Activated T-helper 2 cell treated with anti-CD3 and anti-CD28 coated beads, Interferon-gamma antibody, Interleukin-2, Interleukin-4, amounts not matched to agents 10 μg/mL and 5 μg/mL and 100 μg/mL, durations not matched to agents 14 hours and 24 hours and 36 hours (primary cell): ENCODE measurements around the gene CSNK1G3. TPM values are rescaled to one million over a fixed set of nuclear protein-coding genes. Genes with fewer than 3 reads are reported as not detected.
A peak's percentile ranks its signal among the peaks of the same experiment; 100 is the strongest.
"Not testable (repeated sequence)": the region's sequence is repeated elsewhere in the genome, so short reads cannot be mapped to it uniquely, and the experiment has no call there.

Experiments used
- DNase-seq: peaks from one replicate; pipeline ENCODE4 v3.0.0; 2021; ENCODE audit warnings: low spot score
- H3K27ac Mint-ChIP-seq: one replicate; pipeline ENCODE4 v1.8.0; 2021; ENCODE audit warnings: mixed read lengths
- H3K27me3 Mint-ChIP-seq: one replicate; pipeline ENCODE4 v1.8.0; 2021; ENCODE audit warnings: low read depth, mixed read lengths
- H3K36me3 Mint-ChIP-seq: one replicate; pipeline ENCODE4 v1.8.0; 2021; ENCODE audit warnings: low read depth, mixed read lengths
- H3K4me1 Mint-ChIP-seq: one replicate; pipeline ENCODE4 v1.8.0; 2021; ENCODE audit warnings: low read depth, mixed read lengths
- H3K4me3 Mint-ChIP-seq: one replicate; pipeline ENCODE4 v1.8.0; 2021; ENCODE audit warnings: low read depth, mild to moderate bottlenecking, moderate library complexity, mixed read lengths
- H3K9me3 Mint-ChIP-seq: one replicate; pipeline ENCODE4 v1.8.0; 2021; ENCODE audit warnings: mixed read lengths
- intact Hi-C: fragments of 100-400 bp; cut with micrococcal nuclease; formaldehyde crosslinking; loops from one replicate; pipeline ENCODE4 v1.15.1; 2023
- total RNA-seq: library from RNA; stranded (reverse); gene quantifications from 2 replicates; pipeline ENCODE4 v1.2.3, GENCODE V29; 2022

Gene CSNK1G3
- total RNA-seq, result 37.7 and 38.2 TPM in 2 replicates

DNA sequence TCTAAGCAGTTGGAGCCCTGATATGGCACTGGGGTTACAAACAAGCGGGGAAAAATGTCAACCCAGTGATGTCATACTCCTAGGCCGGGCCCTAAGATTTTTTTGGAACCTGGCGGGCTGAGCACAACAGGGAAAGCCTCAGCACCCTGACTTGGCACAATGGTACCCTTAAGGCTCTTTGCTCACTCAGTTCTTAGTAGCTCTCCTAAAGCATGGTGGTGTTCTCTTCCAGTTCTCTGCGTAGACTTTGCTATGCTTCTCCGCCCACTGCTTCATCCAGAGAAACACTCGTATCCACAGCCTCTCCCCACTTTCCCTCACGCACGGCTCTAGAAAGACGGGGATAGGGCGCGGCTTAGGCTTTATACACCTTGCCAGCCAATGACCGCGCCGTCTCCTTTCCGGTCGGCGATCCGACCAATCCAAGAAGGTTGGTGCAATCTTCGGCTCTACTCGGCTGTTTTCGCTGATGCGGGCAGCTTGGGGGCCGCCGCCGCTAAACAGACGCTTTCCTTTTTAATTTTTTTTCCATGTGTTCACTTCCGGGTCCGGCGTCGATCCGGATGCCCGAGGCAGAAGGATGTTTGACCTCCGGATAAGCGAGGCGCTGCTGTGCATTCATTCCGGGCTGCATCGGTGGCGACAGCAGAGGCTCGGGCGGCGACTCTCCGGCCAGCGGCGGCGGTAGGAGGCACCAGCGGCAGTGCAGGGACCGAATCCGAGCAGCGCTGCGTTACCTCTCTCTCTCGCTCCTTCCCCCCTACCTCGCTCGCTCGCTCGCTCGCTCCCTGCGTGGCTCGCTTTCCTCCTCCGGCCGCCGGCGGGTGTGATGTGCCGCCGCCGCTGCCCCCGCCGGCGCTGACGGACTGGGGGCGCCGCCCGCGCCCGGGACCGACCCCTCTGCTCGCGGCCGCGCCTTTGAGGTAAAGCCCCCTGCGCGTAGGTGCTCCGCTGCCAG is at the start of gene CSNK1G3:
CSNK1G3 (plus strand) TSS at position 530 of the 958 bp plus-strand sequence. CDS start 33,487 bp downstream, outside the sequence.
- Mint-ChIP-seq H3K27ac (peak within 1 kb of the TSS; percentile 96), H3K4me3 (peak within 1 kb of the TSS; percentile 95), H3K9me3 (no peaks in the 10 kb centered on the region), H3K36me3 (peaks cover 12% of the 10 kb centered on the region), H3K27me3 (peaks cover 5% of the 10 kb centered on the region), H3K4me1 (peaks cover 39% of the 10 kb centered on the region)
- intact Hi-C loops, result loop anchor here (1.0 to 2.0 kb wide), 5 partner anchors 52 to 99 kb away; partner anchors contain the start of gene CEP120
- peak; percentile 92 for DNase-seq

- DNase-seq, H3K27ac Mint-ChIP-seq, H3K27me3 Mint-ChIP-seq, intact Hi-C loops, H3K4me1 Mint-ChIP-seq, H3K4me3 Mint-ChIP-seq, H3K36me3 Mint-ChIP-seq: not testable (repeated sequence)
- H3K9me3 Mint-ChIP-seq, result peaks cover 30% of the 10 kb centered on the region
These were observed 45.1 kb upstream of the CSNK1G3 start for GRCh38 chr5:123466839-123467238.

GRCh38 chr5:123471385-123471784 is 40.6 kb upstream of the CSNK1G3 start:
- Mint-ChIP-seq H3K36me3 (no peaks in the 10 kb centered on the region), H3K4me3 (no peak overlapping the region), H3K27ac (no peak overlapping the region), H3K27me3 (peaks cover 20% of the 10 kb centered on the region), H3K9me3 (peaks cover 30% of the 10 kb centered on the region), H3K4me1 (no peaks in the 10 kb centered on the region)
- intact Hi-C loops, result no loop called here
- DNase-seq, result no peak

- Mint-ChIP-seq H3K4me3 (no peak overlapping the region), H3K27ac (no peak overlapping the region), H3K27me3 (peaks cover 19% of the 10 kb centered on the region), H3K36me3 (no peaks in the 10 kb centered on the region), H3K9me3 (peaks cover 25% of the 10 kb centered on the region), H3K4me1 (no peaks in the 10 kb centered on the region)
- intact Hi-C loops, result no loop called here
- DNase-seq, result no peak
These were observed 39.6 kb upstream of the CSNK1G3 start for GRCh38 chr5:123472150-123472924.

GRCh38 chr5:123474228-123474627 is 37.7 kb upstream of the CSNK1G3 start:
- H3K4me3 Mint-ChIP-seq, result no peak overlapping the region
- intact Hi-C loops, result no loop called here
- H3K9me3 Mint-ChIP-seq, result peaks cover 13% of the 10 kb centered on the region

DNA sequence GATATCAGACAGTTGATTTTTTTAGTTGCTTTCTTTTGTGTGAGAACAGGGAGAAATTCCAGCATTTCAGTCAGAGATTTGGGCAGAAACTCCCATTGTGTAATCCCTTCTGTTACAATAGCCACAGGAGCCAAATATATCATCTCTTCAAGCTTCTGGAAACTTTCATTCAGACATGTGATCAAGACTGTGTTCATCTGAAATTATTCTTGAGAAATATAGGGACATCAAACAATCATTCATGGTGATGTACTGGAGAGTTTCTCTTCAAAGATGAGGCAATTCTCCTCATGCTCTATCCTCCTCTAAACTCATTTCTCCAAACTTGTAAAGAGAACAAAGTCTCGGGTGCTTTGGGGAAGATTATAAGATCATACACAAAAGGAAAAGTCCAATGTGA is 35.2 kb upstream of the CSNK1G3 start:
- Mint-ChIP-seq H3K4me1 (no peaks in the 10 kb centered on the region), H3K36me3 (no peaks in the 10 kb centered on the region), H3K4me3 (no peak overlapping the region), H3K27ac (no peak overlapping the region), H3K9me3 (no peaks in the 10 kb centered on the region), H3K27me3 (peaks cover 38% of the 10 kb centered on the region)
- intact Hi-C loops, result no loop called here
- DNase-seq, result no peak

More at GRCh38 chr5:123474228-123474627, 37.7 kb upstream of the CSNK1G3 start:
- H3K4me1 Mint-ChIP-seq, result no peaks in the 10 kb centered on the region
- peaks cover 32% of the 10 kb centered on the region for H3K27me3 Mint-ChIP-seq
- no peak for DNase-seq
- no peak overlapping the region for H3K27ac Mint-ChIP-seq
- no peaks in the 10 kb centered on the region for H3K36me3 Mint-ChIP-seq

DNA sequence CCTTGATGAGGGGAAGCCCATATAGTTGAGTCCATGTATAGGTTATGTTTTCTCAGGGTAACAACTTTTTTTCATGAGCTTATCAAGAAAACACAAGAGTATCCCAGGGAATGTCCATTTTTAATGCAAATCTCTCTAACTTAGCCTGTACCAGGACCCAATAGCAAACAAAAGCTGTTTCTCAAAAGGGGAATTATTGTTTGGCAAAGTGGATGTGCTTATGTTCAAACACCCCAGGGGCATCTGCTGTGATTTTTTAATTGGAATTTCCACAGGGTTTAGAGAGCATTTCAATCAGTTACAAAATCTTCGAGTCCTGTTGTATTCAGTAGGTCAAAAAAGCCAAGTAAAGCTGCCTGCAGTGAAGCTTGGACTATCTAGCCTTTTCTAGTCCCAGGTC is 33.4 kb upstream of the CSNK1G3 start:
- intact Hi-C loops, result no loop called here
- Mint-ChIP-seq H3K27ac (no peak overlapping the region), H3K9me3 (no peaks in the 10 kb centered on the region), H3K4me1 (no peaks in the 10 kb centered on the region), H3K4me3 (no peak overlapping the region), H3K27me3 (peaks cover 33% of the 10 kb centered on the region), H3K36me3 (no peaks in the 10 kb centered on the region)
- DNase-seq, result no peak

GRCh38 chr5:123482258-123482657 is 29.7 kb upstream of the CSNK1G3 start:
- no peak for DNase-seq
- no peaks in the 10 kb centered on the region for H3K36me3 Mint-ChIP-seq
- no peaks in the 10 kb centered on the region for H3K9me3 Mint-ChIP-seq
- intact Hi-C loops, result no loop called here
- H3K27me3 Mint-ChIP-seq, result peaks cover 39% of the 10 kb centered on the region
- H3K4me3 Mint-ChIP-seq, result no peak overlapping the region
- H3K27ac Mint-ChIP-seq, result no peak overlapping the region
- H3K4me1 Mint-ChIP-seq, result peaks cover 3% of the 10 kb centered on the region

GRCh38 chr5:123483446-123484077 is 28.4 kb upstream of the CSNK1G3 start:
- peaks cover 33% of the 10 kb centered on the region for H3K27me3 Mint-ChIP-seq
- no peak overlapping the region for H3K4me3 Mint-ChIP-seq
- H3K36me3 Mint-ChIP-seq, result no peaks in the 10 kb centered on the region
- H3K27ac Mint-ChIP-seq, result no peak overlapping the region
- peaks cover 4% of the 10 kb centered on the region for H3K4me1 Mint-ChIP-seq
- no peaks in the 10 kb centered on the region for H3K9me3 Mint-ChIP-seq
- DNase-seq, result no peak
- intact Hi-C loops, result no loop called here

GRCh38 chr5:123485275-123485674 is 26.7 kb upstream of the CSNK1G3 start:
- H3K4me3 Mint-ChIP-seq, result no peak overlapping the region
- DNase-seq, result no peak
- H3K27ac Mint-ChIP-seq, result no peak overlapping the region
- peaks cover 26% of the 10 kb centered on the region for H3K27me3 Mint-ChIP-seq
- no peaks in the 10 kb centered on the region for H3K36me3 Mint-ChIP-seq
- H3K9me3 Mint-ChIP-seq, result no peaks in the 10 kb centered on the region
- H3K4me1 Mint-ChIP-seq, result peaks cover 4% of the 10 kb centered on the region
- intact Hi-C loops, result no loop called here

- intact Hi-C loops, result no loop called here
- Mint-ChIP-seq H3K4me3 (no peak overlapping the region), H3K9me3 (no peaks in the 10 kb centered on the region), H3K4me1 (peaks cover 4% of the 10 kb centered on the region), H3K27ac (no peak overlapping the region), H3K27me3 (peaks cover 29% of the 10 kb centered on the region), H3K36me3 (no peaks in the 10 kb centered on the region)
- DNase-seq, result no peak
These were observed 24.9 kb upstream of the CSNK1G3 start for GRCh38 chr5:123486951-123487655.

GRCh38 chr5:123490974-123491373 is 21.0 kb upstream of the CSNK1G3 start:
- Mint-ChIP-seq H3K27ac (no peak overlapping the region), H3K27me3 (peaks cover 29% of the 10 kb centered on the region), H3K9me3 (no peaks in the 10 kb centered on the region), H3K36me3 (no peaks in the 10 kb centered on the region), H3K4me3 (no peak overlapping the region), H3K4me1 (peaks cover 4% of the 10 kb centered on the region)
- intact Hi-C loops, result no loop called here
- no peak for DNase-seq
